HUES48 (cell line): Measurements from ENCODE around the gene ALDH6A1.
"Not testable (repeated sequence)": the region's sequence is repeated elsewhere in the genome, so short reads cannot be mapped to it uniquely, and the experiment has no call there.

Source experiments
- H3K27ac ChIP-seq: one replicate; pipeline ENCODE4 v1.7.0; 2013; ENCODE audit warnings: low read depth, low read length, inconsistent platforms
- H3K27me3 ChIP-seq: 2 replicates; pipeline ENCODE4 v1.6.1; 2013; ENCODE audit warnings: mild to moderate bottlenecking, low read length; ENCODE audit not compliant: control insufficient read depth, insufficient read depth
- H3K36me3 ChIP-seq: 2 replicates; pipeline ENCODE4 v1.6.1; 2013; ENCODE audit warnings: low read length; ENCODE audit not compliant: control insufficient read depth, insufficient read depth
- H3K4me1 ChIP-seq: 2 replicates; pipeline ENCODE4 v1.6.1; 2013; ENCODE audit warnings: mild to moderate bottlenecking, low read length; ENCODE audit not compliant: control insufficient read depth, insufficient read depth
- H3K4me3 ChIP-seq: 2 replicates; pipeline ENCODE4 v1.5.1; 2013; ENCODE audit warnings: mild to moderate bottlenecking, low read depth, low read length
- H3K9ac ChIP-seq: 2 replicates; pipeline ENCODE4 v1.6.1; 2013; ENCODE audit warnings: mild to moderate bottlenecking, low read depth, low read length, moderate library complexity
- H3K9me3 ChIP-seq: 2 replicates; pipeline ENCODE4 v1.6.1; 2013; ENCODE audit warnings: low read length; ENCODE audit not compliant: control insufficient read depth, insufficient read depth

Gene ALDH6A1

DNA sequence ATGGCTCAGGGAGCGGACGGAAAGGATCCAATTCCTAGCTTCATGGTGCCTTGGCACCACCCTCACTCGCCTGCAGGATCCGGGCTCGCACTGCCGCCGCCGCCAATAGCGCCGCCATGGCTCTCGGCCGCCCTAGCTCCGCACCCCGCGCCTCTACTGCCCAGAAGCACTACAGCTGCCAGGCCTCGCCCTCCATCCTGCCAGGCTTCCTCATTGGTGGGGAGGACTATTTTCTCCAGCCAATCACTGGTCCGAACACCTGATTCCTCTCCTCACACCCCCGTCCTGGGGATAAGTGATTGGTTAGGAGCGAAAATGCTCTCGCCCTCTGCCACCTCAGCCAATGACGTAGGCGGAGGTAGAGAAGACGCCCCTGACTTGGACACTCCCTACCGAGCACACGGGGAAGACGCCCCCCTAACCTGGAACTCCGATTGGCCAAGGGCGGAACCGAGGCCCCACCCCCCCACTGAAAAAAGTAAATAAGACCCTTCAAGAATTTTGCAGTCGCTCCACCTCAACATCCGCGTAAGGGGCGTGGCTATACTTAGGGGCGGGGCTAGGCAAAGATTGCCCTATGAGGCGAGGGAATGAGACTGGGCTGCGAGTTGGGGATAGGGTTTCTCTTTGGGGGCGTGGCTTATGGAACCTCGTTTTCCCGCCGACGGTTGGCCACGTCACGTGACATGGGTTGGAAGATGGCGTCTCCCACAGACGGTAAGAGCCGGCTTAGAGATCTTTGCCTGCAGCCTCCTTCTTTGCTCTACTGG, at the start of gene ALDH6A1, which contains the start of gene LIN52:
Gene ALDH6A1 (minus strand): TSS at position 177 of the 770 bp plus-strand sequence. CDS start 59 bp downstream, at position 118.
Gene LIN52 (plus strand): TSS at position 680 of the 770 bp plus-strand sequence. CDS start 19 bp downstream, at position 699.
- Histone ChIP-seq H3K4me3 (peak within 1 kb of the TSS; percentile 92), H3K27ac (peak within 1 kb of the TSS; percentile 92), H3K9ac (peak within 1 kb of the TSS; percentile 96), H3K27me3 (no peaks in the 10 kb centered on the region), H3K36me3 (no peaks in the 10 kb centered on the region), H3K9me3 (no peaks in the 10 kb centered on the region), H3K4me1 (peaks cover 12% of the 10 kb centered on the region)

DNA sequence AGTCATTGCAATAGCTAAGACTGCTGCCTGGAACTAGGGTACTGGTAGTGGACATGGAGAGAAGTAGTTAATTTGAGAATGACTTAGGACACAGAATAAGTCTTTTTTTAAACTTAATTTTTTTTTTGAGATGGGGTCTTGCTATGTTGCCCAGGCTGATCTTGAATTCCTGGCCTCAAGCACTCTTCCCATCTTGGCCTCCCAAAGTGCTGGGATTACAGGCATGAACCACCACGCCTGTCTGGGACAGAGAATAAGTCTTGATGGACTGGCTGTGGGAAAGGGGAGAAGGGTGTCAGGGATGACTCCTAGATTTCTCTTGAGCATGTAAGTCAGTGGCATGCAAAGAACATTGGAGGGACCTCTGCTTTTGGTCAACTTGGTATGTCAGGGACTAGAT, 43.4 kb upstream of the ALDH6A1 start:
- Histone ChIP-seq H3K9me3 (no peaks in the 10 kb centered on the region), H3K9ac (no peak overlapping the region), H3K27ac (no peak overlapping the region), H3K4me1 (no peaks in the 10 kb centered on the region), H3K27me3 (no peaks in the 10 kb centered on the region), H3K4me3 (no peak overlapping the region), H3K36me3 (no peaks in the 10 kb centered on the region)

DNA sequence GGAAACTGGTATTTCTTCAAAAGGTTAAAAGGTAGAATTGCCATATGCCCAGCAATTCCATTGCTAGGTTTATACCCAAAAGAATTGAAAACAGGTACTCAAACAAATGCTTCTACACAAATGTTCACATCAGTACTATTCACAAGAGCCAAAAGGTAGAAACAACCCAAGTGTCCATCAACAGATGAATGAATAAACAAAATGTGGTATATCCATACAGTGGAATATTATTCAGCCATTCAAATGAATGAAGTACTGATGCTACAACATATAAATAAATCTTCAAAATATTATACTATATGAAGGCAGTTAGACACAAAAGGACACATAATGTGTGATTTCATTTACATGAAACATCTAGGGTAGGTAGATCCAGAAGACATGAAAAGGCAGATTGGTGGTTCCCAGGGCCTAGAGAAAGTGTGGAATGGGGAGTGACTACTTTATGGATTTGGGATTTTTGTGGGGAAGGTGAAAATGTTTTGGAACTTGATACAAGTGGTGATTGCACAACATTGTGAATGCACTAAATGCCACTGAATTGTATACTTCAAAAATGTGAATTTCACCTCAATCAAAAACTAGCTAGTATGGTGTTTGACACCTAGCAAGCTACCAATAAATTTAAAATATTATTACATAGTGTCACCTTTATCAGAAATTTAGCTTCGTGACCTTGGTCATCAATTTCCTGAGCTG, 42.2 kb upstream of the ALDH6A1 start:
- Histone ChIP-seq H3K9me3 (no peaks in the 10 kb centered on the region), H3K9ac (no peak overlapping the region), H3K27me3 (no peaks in the 10 kb centered on the region), H3K27ac (no peak overlapping the region), H3K36me3 (0 out of 2 replicates have a peak, but pooled peaks cover 6% of the 10 kb centered on the region), H3K4me3 (no peak overlapping the region), H3K4me1 (no peaks in the 10 kb centered on the region)

- H3K9ac ChIP-seq, H3K4me3 ChIP-seq: not testable (repeated sequence)
Measured at GRCh38 chr14:74125487-74125886, 41.2 kb upstream of the ALDH6A1 start.

GRCh38 chr14:74111395-74112216, 27.4 kb upstream of the ALDH6A1 start:
- not testable (repeated sequence) for H3K9me3 ChIP-seq, H3K27ac ChIP-seq, H3K4me3 ChIP-seq, H3K4me1 ChIP-seq, H3K27me3 ChIP-seq, H3K9ac ChIP-seq
- H3K36me3 ChIP-seq: peaks cover 43% of the 10 kb centered on the region

More at GRCh38 chr14:74125487-74125886, 41.2 kb upstream of the ALDH6A1 start:
- H3K4me1 ChIP-seq, H3K27ac ChIP-seq, H3K9me3 ChIP-seq, H3K27me3 ChIP-seq: not testable (repeated sequence)
- H3K36me3 ChIP-seq: peaks cover 14% of the 10 kb centered on the region

GRCh38 chr14:74109369-74109768, 25.1 kb upstream of the ALDH6A1 start:
- Histone ChIP-seq H3K27ac (no peak overlapping the region), H3K36me3 (peaks cover 48% of the 10 kb centered on the region), H3K27me3 (no peaks in the 10 kb centered on the region), H3K4me3 (no peak overlapping the region), H3K4me1 (peaks cover 9% of the 10 kb centered on the region; the same call in 1 of the 2 replicates), H3K9me3 (no peaks in the 10 kb centered on the region), H3K9ac (no peak overlapping the region)

GRCh38 chr14:74105381-74105780, 21.1 kb upstream of the ALDH6A1 start:
- Histone ChIP-seq H3K4me3 (no peak overlapping the region), H3K36me3 (peaks cover 68% of the 10 kb centered on the region), H3K27me3 (no peaks in the 10 kb centered on the region), H3K27ac (no peak overlapping the region), H3K4me1 (peaks cover 9% of the 10 kb centered on the region; the same call in 1 of the 2 replicates), H3K9me3 (no peaks in the 10 kb centered on the region), H3K9ac (no peak overlapping the region)

- Histone ChIP-seq H3K4me3 (no peak overlapping the region), H3K9ac (no peak overlapping the region), H3K27me3 (no peaks in the 10 kb centered on the region), H3K36me3 (peaks cover 20% of the 10 kb centered on the region), H3K9me3 (no peaks in the 10 kb centered on the region), H3K27ac (no peak overlapping the region), H3K4me1 (peaks cover 6% of the 10 kb centered on the region; the same call in 1 of the 2 replicates)
Measured at GRCh38 chr14:74089251-74090020, 5.2 kb upstream of the ALDH6A1 start.

- Histone ChIP-seq H3K27ac (peak overlapping the region; percentile 90), H3K4me3 (peak overlapping the region; percentile 92)
Measured at GRCh38 chr14:74085828-74086227, 1.6 kb upstream of the ALDH6A1 start.

GRCh38 chr14:74085047-74085637, 889 bp upstream of the ALDH6A1 start:
- Histone ChIP-seq H3K9me3 (no peaks in the 10 kb centered on the region), H3K4me3 (peak overlapping the region; percentile 92), H3K9ac (peak overlapping the region; percentile 96), H3K36me3 (no peaks in the 10 kb centered on the region), H3K27ac (peak overlapping the region; percentile 90), H3K27me3 (no peaks in the 10 kb centered on the region), H3K4me1 (peaks cover 12% of the 10 kb centered on the region)

More at GRCh38 chr14:74085828-74086227, 1.6 kb upstream of the ALDH6A1 start:
- H3K27me3 ChIP-seq: no peaks in the 10 kb centered on the region
- H3K9me3 ChIP-seq: no peaks in the 10 kb centered on the region
- H3K36me3 ChIP-seq: peaks cover 3% of the 10 kb centered on the region; the same call in 1 of the 2 replicates
- peaks cover 12% of the 10 kb centered on the region for H3K4me1 ChIP-seq
- H3K9ac ChIP-seq: peak overlapping the region; percentile 96
